ENCODE results near the gene ERVMER34-1.

DNA sequence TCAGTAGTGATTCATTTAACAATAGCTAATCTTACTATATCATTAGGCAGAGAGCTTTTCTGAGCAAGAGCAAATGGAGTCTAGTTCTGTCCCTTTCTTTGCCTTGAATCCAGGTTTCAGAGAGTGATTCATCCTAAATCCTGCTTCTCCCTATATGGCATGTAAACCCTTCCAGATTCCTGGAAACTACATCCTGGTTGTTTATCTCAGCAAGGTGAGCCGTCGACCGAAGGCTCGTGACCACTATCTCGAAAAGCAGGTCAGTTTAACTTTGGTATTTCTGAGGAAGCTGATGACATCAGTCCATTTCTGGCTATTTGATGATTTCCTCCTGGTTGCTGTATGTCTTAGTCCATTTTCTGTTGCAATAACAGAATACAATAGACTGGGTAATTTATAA lies 40.7 kb upstream of the ERVMER34-1 start:
- no peak for TF ChIP-seq CTCF (IDR thresholded peaks at IDR 0.05)
- TF ChIP-seq POLR2A (IDR thresholded peaks at IDR 0.05): no peak
